Panc1 (cell line): ENCODE data around the gene CLDN6.

Experiments
- TCF7L2 ChIP-seq: IDR thresholded peaks from 2 replicates; pipeline ENCODE4 v1.6.1; 2011; ENCODE audit warnings: mild to moderate bottlenecking, low read depth, low read length, inconsistent platforms
- TF ChIP-seq, protein P1 (sequence below): fragments of 450-650 bp; IDR thresholded peaks from 2 replicates; pipeline ENCODE4 v1.5.1; 2017; ENCODE audit warnings: mild to moderate bottlenecking
- TF ChIP-seq, protein P2 (sequence below), 2 experiments: IDR thresholded peaks; 2 replicates each; pipeline ENCODE4 v1.6.1; 2011 to 2012; ENCODE audit warnings: low read depth in 2 of 2, control low read depth in 1 of 2, low read length in 1 of 2, mild to moderate bottlenecking in 1 of 2, moderate library complexity in 1 of 2; ENCODE audit not compliant: insufficient read depth in 1 of 2

GRCh38 chr16:2969545-2970521 is 48.1 kb downstream of the CLDN6 start:
- TF ChIP-seq, protein P1, sequence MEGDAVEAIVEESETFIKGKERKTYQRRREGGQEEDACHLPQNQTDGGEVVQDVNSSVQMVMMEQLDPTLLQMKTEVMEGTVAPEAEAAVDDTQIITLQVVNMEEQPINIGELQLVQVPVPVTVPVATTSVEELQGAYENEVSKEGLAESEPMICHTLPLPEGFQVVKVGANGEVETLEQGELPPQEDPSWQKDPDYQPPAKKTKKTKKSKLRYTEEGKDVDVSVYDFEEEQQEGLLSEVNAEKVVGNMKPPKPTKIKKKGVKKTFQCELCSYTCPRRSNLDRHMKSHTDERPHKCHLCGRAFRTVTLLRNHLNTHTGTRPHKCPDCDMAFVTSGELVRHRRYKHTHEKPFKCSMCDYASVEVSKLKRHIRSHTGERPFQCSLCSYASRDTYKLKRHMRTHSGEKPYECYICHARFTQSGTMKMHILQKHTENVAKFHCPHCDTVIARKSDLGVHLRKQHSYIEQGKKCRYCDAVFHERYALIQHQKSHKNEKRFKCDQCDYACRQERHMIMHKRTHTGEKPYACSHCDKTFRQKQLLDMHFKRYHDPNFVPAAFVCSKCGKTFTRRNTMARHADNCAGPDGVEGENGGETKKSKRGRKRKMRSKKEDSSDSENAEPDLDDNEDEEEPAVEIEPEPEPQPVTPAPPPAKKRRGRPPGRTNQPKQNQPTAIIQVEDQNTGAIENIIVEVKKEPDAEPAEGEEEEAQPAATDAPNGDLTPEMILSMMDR = peak; percentile 85
- TF ChIP-seq TCF7L2 = no peak
- TF ChIP-seq, protein P2, sequence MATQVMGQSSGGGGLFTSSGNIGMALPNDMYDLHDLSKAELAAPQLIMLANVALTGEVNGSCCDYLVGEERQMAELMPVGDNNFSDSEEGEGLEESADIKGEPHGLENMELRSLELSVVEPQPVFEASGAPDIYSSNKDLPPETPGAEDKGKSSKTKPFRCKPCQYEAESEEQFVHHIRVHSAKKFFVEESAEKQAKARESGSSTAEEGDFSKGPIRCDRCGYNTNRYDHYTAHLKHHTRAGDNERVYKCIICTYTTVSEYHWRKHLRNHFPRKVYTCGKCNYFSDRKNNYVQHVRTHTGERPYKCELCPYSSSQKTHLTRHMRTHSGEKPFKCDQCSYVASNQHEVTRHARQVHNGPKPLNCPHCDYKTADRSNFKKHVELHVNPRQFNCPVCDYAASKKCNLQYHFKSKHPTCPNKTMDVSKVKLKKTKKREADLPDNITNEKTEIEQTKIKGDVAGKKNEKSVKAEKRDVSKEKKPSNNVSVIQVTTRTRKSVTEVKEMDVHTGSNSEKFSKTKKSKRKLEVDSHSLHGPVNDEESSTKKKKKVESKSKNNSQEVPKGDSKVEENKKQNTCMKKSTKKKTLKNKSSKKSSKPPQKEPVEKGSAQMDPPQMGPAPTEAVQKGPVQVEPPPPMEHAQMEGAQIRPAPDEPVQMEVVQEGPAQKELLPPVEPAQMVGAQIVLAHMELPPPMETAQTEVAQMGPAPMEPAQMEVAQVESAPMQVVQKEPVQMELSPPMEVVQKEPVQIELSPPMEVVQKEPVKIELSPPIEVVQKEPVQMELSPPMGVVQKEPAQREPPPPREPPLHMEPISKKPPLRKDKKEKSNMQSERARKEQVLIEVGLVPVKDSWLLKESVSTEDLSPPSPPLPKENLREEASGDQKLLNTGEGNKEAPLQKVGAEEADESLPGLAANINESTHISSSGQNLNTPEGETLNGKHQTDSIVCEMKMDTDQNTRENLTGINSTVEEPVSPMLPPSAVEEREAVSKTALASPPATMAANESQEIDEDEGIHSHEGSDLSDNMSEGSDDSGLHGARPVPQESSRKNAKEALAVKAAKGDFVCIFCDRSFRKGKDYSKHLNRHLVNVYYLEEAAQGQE (IDR thresholded peaks at IDR 0.05; ENCODE audit: insufficient read depth in 1 of 2, low read depth in 2 of 2, low read length in 1 of 2) = 0 out of 4 replicates have a peak, but pooled peaks of 1 of the 2 experiments have one; percentile 37
